ENCODE measurements around the gene SUGCT. TPM values are rescaled to one million over a fixed set of nuclear protein-coding genes. Genes with fewer than 3 reads are reported as not detected.

The SUGCT gene
- total RNA-seq, 1 experiment from 2014 or later = 9.9 TPM

- Mint-ChIP-seq H3K4me1 (ENCODE audit: low read depth, unreplicated experiment) (no peaks in the 10 kb centered on the region), H3K36me3 (ENCODE audit: insufficient read depth, unreplicated experiment) (peaks cover under 1% of the 10 kb centered on the region), H3K27me3 (ENCODE audit: insufficient read depth, unreplicated experiment) (no peaks in the 10 kb centered on the region), H3K9me3 (ENCODE audit: unreplicated experiment) (peaks cover 3% of the 10 kb centered on the region), H3K4me3 (ENCODE audit: unreplicated experiment) (no peak overlapping the region), H3K27ac (ENCODE audit: unreplicated experiment) (no peak overlapping the region)
- BruUV-seq (replicated peaks) = no TSS peak
- DNase-seq = no peak
- Histone ChIP-seq H3K4me1 (no peaks in the 10 kb centered on the region), H3K36me3 (ENCODE audit: control insufficient read depth, insufficient read depth, low read length) (no peaks in the 10 kb centered on the region), H3K9me3 (no peaks in the 10 kb centered on the region), H3K27me3 (replicated peaks; ENCODE audit: control insufficient read depth, insufficient read depth, low read length) (no peaks in the 10 kb centered on the region), H3K4me3 (ENCODE audit: low read depth, low read length) (no peak overlapping the region)
- POLR2A ChIA-PET = no interaction called here
- intact Hi-C loops (cut with micrococcal nuclease; ENCODE audit: unreplicated experiment) = no loop called here
- CTCF ChIA-PET = no interaction called here
- TF ChIP-seq CTCF (IDR thresholded peaks at IDR 0.05; ENCODE audit: insufficient read depth in 1 of 2, low read depth in 1 of 2, low read length in 1 of 2, severe bottlenecking in 1 of 2, unreplicated experiment in 1 of 2) = no peak
Measured at GRCh38 chr7:40802497-40802896, 667.7 kb downstream of the SUGCT start.

GRCh38 chr7:40804477-40805215 is 669.8 kb downstream of the SUGCT start:
- no TSS peak for BruUV-seq (replicated peaks)
- Histone ChIP-seq H3K4me1 (no peaks in the 10 kb centered on the region), H3K4me3 (ENCODE audit: low read depth, low read length) (no peak overlapping the region), H3K27me3 (replicated peaks; ENCODE audit: control insufficient read depth, insufficient read depth, low read length) (no peaks in the 10 kb centered on the region), H3K36me3 (ENCODE audit: control insufficient read depth, insufficient read depth, low read length) (no peaks in the 10 kb centered on the region), H3K9me3 (no peaks in the 10 kb centered on the region)
- no peak for TF ChIP-seq CTCF (IDR thresholded peaks at IDR 0.05; ENCODE audit: insufficient read depth in 1 of 2, low read depth in 1 of 2, low read length in 1 of 2, severe bottlenecking in 1 of 2, unreplicated experiment in 1 of 2)
- H3K4me3 Mint-ChIP-seq (ENCODE audit: unreplicated experiment) = no peak overlapping the region
- no peaks in the 10 kb centered on the region for H3K9me3 Mint-ChIP-seq (ENCODE audit: unreplicated experiment)
- intact Hi-C loops (cut with micrococcal nuclease; ENCODE audit: unreplicated experiment) = no loop called here
- H3K27ac Mint-ChIP-seq (ENCODE audit: unreplicated experiment) = no peak overlapping the region
- H3K4me1 Mint-ChIP-seq (ENCODE audit: low read depth, unreplicated experiment) = peaks cover 6% of the 10 kb centered on the region
- H3K27me3 Mint-ChIP-seq (ENCODE audit: insufficient read depth, unreplicated experiment) = no peaks in the 10 kb centered on the region
- no peaks in the 10 kb centered on the region for H3K36me3 Mint-ChIP-seq (ENCODE audit: insufficient read depth, unreplicated experiment)
- no peak for DNase-seq
- ChIA-PET POLR2A (no interaction called here), CTCF (no interaction called here)

GRCh38 chr7:40805361-40805760 is 670.6 kb downstream of the SUGCT start:
- H3K36me3 ChIP-seq (ENCODE audit: control insufficient read depth, insufficient read depth, low read length) = no peaks in the 10 kb centered on the region
- H3K27me3 Mint-ChIP-seq (ENCODE audit: insufficient read depth, unreplicated experiment) = no peaks in the 10 kb centered on the region
- H3K4me1 ChIP-seq = no peaks in the 10 kb centered on the region
- intact Hi-C loops (cut with micrococcal nuclease; ENCODE audit: unreplicated experiment) = no loop called here
- no TSS peak for BruUV-seq (replicated peaks)
- no peaks in the 10 kb centered on the region for H3K36me3 Mint-ChIP-seq (ENCODE audit: insufficient read depth, unreplicated experiment)
- no peaks in the 10 kb centered on the region for H3K9me3 ChIP-seq
- ChIA-PET POLR2A (no interaction called here), CTCF (no interaction called here)
- peaks cover 3% of the 10 kb centered on the region for H3K9me3 Mint-ChIP-seq (ENCODE audit: unreplicated experiment)
- H3K27ac Mint-ChIP-seq (ENCODE audit: unreplicated experiment) = no peak overlapping the region
- no peak overlapping the region for H3K4me3 ChIP-seq (ENCODE audit: low read depth, low read length)
- no peak for DNase-seq
- H3K4me3 Mint-ChIP-seq (ENCODE audit: unreplicated experiment) = no peak overlapping the region
- no peaks in the 10 kb centered on the region for H3K27me3 ChIP-seq (replicated peaks; ENCODE audit: control insufficient read depth, insufficient read depth, low read length)
- no peak for TF ChIP-seq CTCF (IDR thresholded peaks at IDR 0.05; ENCODE audit: insufficient read depth in 1 of 2, low read depth in 1 of 2, low read length in 1 of 2, severe bottlenecking in 1 of 2, unreplicated experiment in 1 of 2)
- H3K4me1 Mint-ChIP-seq (ENCODE audit: low read depth, unreplicated experiment) = peaks cover 6% of the 10 kb centered on the region
